ENCODE data around the gene MRPL18. TPM values are rescaled to one million over a fixed set of nuclear protein-coding genes. Genes with fewer than 3 reads are reported as not detected.
"Not testable (repeated sequence)": the region's sequence is repeated elsewhere in the genome, so short reads cannot be mapped to it uniquely, and the experiment has no call there.

MRPL18 gene
- total RNA-seq, 1 donor from 2014 or later = 47.2 TPM

GRCh38 chr6:159772196-159772595 lies 18.1 kb upstream of the MRPL18 start:
- DNase-seq (ENCODE audit: low spot score) = no peak

- no peak for DNase-seq (ENCODE audit: low spot score)
Observed at GRCh38 chr6:159777240-159777904, 12.9 kb upstream of the MRPL18 start.

GRCh38 chr6:159778131-159778530 lies 12.1 kb upstream of the MRPL18 start:
- DNase-seq (ENCODE audit: low spot score) = no peak

- DNase-seq (ENCODE audit: low spot score) = no peak
Observed at GRCh38 chr6:159778542-159779103, 11.6 kb upstream of the MRPL18 start.

- no peak for DNase-seq (ENCODE audit: low spot score)
Observed at GRCh38 chr6:159788276-159788675, 2.0 kb upstream of the MRPL18 start.

GRCh38 chr6:159788753-159789376 lies 1.4 kb upstream of the MRPL18 start:
- peak; percentile 23 for DNase-seq (ENCODE audit: low spot score)

- peak; percentile 100 for DNase-seq (ENCODE audit: low spot score)
Observed at GRCh38 chr6:159789377-159790148, 704 bp upstream of the MRPL18 start, which contains the start of gene TCP1. Gene TCP1, minus strand, starts transcription at chr6:159789602. Its CDS starts 134 bp downstream, at chr6:159789468.

GRCh38 chr6:159790956-159791598 lies 810 bp downstream of the MRPL18 start:
- DNase-seq (ENCODE audit: low spot score) = no peak

GRCh38 chr6:159794976-159795375 lies 4.7 kb downstream of the MRPL18 start:
- DNase-seq (ENCODE audit: low spot score) = not testable (repeated sequence)

- no peak for DNase-seq (ENCODE audit: low spot score)
Observed at GRCh38 chr6:159797554-159797953, 7.3 kb downstream of the MRPL18 start.

- no peak for DNase-seq (ENCODE audit: low spot score)
Observed at GRCh38 chr6:159800141-159800865, 10.0 kb downstream of the MRPL18 start, which contains the start of gene PNLDC1. Gene PNLDC1, plus strand, starts transcription at chr6:159800276. Its CDS starts 32 bp downstream, at chr6:159800308.

GRCh38 chr6:159801935-159802334 lies 11.7 kb downstream of the MRPL18 start:
- no peak for DNase-seq (ENCODE audit: low spot score)

GRCh38 chr6:159804504-159804903 lies 14.2 kb downstream of the MRPL18 start:
- DNase-seq (ENCODE audit: low spot score) = no peak

GRCh38 chr6:159805440-159806020 lies 15.3 kb downstream of the MRPL18 start:
- peak; percentile 28 for DNase-seq (ENCODE audit: low spot score)

- no peak for DNase-seq (ENCODE audit: low spot score)
Observed at GRCh38 chr6:159806021-159806458, 15.8 kb downstream of the MRPL18 start.

GRCh38 chr6:159807150-159807858 lies 17.0 kb downstream of the MRPL18 start:
- no peak for DNase-seq (ENCODE audit: low spot score)

GRCh38 chr6:159808647-159809046 lies 18.4 kb downstream of the MRPL18 start:
- DNase-seq (ENCODE audit: low spot score) = no peak

- no peak for DNase-seq (ENCODE audit: low spot score)
Observed at GRCh38 chr6:159809149-159809548, 18.9 kb downstream of the MRPL18 start.

GRCh38 chr6:159813781-159814180 lies 23.5 kb downstream of the MRPL18 start:
- no peak for DNase-seq (ENCODE audit: low spot score)

- no peak for DNase-seq (ENCODE audit: low spot score)
Observed at GRCh38 chr6:159815410-159815809, 25.1 kb downstream of the MRPL18 start.

All from umbilical cord (tissue), 2 donors.